ENCODE results near the gene TSR3. TPM values are rescaled to one million over a fixed set of nuclear protein-coding genes. Genes with fewer than 3 reads are reported as not detected.

The TSR3 gene
- total RNA-seq, 4 donors from 2014 or later, result 48.2 to 62.3 (median 53.6) TPM

DNA sequence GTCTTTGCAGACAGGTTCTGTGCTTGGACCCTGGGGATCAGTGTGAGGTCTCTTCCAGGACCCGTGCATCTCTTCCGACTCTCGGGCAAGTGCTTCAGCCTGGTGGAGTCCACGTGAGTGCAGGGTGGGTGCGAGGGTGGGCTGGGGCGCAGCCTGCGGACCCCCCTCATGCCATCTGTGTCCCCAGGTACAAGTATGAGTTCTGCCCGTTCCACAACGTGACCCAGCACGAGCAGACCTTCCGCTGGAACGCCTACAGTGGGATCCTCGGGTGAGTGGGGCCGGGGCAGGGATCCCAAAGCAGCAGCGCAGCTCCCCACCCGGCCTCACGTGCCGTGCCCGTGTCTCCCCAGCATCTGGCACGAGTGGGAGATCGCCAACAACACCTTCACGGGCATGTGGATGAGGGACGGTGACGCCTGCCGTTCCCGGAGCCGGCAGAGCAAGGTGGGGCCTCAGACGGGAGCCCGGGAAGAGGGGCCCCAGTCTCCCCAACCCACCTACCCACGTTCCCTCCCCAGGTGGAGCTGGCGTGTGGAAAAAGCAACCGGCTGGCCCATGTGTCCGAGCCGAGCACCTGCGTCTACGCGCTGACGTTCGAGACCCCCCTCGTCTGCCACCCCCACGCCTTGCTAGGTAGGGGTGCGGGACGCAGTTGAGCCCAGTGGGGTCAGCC is 10.1 kb upstream of the TSR3 start:
- Histone ChIP-seq H3K36me3 (peaks cover 0 to 77% (median 0%) of the 10 kb centered on the region in 3 donors), H3K9me3 (no peaks in the 10 kb centered on the region), H3K27ac (no peak overlapping the region), H3K4me3 (no peak overlapping the region), H3K4me1 (no peaks in the 10 kb centered on the region), H3K27me3 (no peaks in the 10 kb centered on the region)
- no peak for DNase-seq
- TF ChIP-seq, protein P1, sequence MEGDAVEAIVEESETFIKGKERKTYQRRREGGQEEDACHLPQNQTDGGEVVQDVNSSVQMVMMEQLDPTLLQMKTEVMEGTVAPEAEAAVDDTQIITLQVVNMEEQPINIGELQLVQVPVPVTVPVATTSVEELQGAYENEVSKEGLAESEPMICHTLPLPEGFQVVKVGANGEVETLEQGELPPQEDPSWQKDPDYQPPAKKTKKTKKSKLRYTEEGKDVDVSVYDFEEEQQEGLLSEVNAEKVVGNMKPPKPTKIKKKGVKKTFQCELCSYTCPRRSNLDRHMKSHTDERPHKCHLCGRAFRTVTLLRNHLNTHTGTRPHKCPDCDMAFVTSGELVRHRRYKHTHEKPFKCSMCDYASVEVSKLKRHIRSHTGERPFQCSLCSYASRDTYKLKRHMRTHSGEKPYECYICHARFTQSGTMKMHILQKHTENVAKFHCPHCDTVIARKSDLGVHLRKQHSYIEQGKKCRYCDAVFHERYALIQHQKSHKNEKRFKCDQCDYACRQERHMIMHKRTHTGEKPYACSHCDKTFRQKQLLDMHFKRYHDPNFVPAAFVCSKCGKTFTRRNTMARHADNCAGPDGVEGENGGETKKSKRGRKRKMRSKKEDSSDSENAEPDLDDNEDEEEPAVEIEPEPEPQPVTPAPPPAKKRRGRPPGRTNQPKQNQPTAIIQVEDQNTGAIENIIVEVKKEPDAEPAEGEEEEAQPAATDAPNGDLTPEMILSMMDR (IDR thresholded peaks at IDR 0.05), result no peak
- no peak for TF ChIP-seq POLR2A (IDR thresholded peaks at IDR 0.05)

DNA sequence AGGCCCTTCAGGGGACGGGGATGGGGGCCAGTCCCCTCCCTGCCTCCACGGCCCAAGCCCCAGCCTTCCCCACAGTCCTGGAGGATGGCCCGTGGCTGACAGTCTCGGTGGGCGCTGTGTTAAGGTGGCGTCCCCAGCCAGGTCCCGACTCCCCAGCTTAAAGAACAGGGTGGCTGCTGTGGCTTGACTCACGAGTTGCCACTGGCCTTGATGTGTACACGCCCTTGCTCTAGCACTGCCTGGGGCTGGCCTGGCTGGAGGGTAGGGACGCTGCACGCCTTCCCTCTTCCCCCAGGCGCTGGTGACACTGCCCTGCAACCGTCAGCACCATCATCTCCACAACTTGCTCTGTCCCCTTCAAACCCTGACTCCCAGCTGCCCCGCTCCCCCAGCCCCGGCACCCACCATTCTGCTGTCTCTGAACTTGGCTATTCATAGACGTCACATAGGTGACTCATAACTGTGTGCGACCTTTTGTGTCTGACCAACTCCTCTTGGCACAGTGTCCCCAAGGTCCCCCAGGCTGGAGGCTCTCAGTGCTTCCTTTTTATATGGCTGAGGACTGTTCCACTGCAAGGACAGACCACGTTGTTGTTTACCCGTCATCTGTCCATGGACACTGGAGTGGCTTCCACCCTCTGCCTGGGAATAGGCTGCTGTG is 6.4 kb upstream of the TSR3 start:
- Histone ChIP-seq H3K9me3 (no peaks in the 10 kb centered on the region), H3K36me3 (peaks cover 0 to 40% (median 0%) of the 10 kb centered on the region in 3 donors), H3K4me3 (no peak overlapping the region), H3K27ac (no peak overlapping the region), H3K4me1 (peaks cover 0 to 2% (median 0%) of the 10 kb centered on the region in 4 donors), H3K27me3 (no peaks in the 10 kb centered on the region)
- no peak for TF ChIP-seq POLR2A (IDR thresholded peaks at IDR 0.05)
- TF ChIP-seq, protein P1 (IDR thresholded peaks at IDR 0.05), result no peak
- no peak for DNase-seq

DNA sequence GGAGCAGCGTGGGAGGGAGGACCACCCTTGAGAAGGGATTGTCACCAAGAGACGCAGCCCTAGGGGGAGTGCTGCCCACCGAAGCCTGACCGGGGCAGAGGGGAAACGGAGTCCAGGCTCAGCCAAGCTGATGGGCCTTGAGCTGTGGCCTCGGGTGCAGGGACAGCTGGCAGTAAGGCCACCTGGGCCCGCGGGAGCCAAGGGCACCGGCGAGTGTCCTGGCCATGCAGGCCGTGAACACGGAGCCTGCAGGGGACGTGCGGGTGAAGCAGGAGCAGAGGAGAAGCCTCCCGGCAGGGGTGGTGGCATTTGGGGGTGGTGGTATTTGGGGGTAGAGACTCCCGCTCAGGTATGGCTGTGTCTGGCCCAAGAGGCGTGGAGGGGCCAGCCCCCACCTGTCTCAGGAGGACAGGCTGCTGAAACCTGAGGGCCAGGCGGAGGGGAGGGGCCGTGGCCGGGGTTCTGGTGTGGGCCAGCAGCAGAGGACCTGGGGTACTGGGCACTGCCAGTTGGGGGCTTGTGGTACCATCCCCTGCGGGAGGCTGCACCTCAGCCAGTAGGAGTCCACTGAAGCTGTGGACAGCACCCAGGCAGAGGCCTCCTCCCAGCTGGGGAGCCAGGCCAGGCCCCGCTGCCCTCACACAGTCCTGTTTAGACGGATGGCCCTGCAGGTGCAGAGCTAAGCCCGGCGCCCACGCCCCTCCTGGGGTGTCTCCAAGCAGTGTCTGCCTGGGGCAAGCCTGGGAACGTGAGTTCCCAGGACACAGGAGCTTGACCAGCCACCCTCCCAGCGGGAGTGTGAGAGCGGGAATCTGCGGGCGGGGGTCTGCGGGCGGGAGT is 4.6 kb upstream of the TSR3 start:
- peaks cover 0 to 12% (median 7%) of the 10 kb centered on the region in 4 donors for H3K4me1 ChIP-seq
- DNase-seq, result no peak

DNA sequence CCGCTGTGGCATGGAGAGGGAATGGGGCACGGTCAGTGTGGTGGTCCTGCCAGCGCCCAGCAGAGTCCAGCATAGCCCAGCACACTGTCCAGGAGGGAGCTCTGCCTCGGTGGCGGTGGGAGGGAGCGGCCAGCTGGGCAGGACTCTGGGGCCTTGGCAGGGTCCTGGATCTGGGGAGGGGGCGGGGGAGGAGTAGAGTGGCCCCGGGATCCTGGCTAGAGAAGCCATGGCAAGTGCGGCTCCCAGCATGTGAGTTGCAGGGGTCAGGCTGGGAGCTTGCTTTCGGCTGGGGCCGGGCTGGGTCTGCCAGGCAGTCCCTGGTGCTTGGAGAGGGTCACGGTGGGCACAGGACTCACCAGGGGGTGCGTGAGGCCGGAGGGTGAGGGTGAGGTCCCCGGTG is 3.9 kb upstream of the TSR3 start:
- H3K27me3 ChIP-seq, result no peaks in the 10 kb centered on the region
- H3K4me3 ChIP-seq, result no peak overlapping the region
- H3K4me1 ChIP-seq, result peaks cover 0 to 19% (median 14%) of the 10 kb centered on the region in 4 donors
- no peaks in the 10 kb centered on the region for H3K9me3 ChIP-seq
- TF ChIP-seq, protein P1 (IDR thresholded peaks at IDR 0.05), result no peak
- no peak for TF ChIP-seq POLR2A (IDR thresholded peaks at IDR 0.05)
- H3K27ac ChIP-seq, result no peak overlapping the region
- no peak for DNase-seq
- peaks cover 0 to 18% (median 0%) of the 10 kb centered on the region in 3 donors for H3K36me3 ChIP-seq

More for the DNA sequence above, 4.6 kb upstream of the TSR3 start:
- Histone ChIP-seq H3K27me3 (no peaks in the 10 kb centered on the region), H3K36me3 (peaks cover 0 to 22% (median 0%) of the 10 kb centered on the region in 3 donors), H3K4me3 (no peak overlapping the region), H3K27ac (no peak overlapping the region), H3K9me3 (no peaks in the 10 kb centered on the region)
- TF ChIP-seq, protein P1 (IDR thresholded peaks at IDR 0.05), result no peak
- no peak for TF ChIP-seq POLR2A (IDR thresholded peaks at IDR 0.05)

DNA sequence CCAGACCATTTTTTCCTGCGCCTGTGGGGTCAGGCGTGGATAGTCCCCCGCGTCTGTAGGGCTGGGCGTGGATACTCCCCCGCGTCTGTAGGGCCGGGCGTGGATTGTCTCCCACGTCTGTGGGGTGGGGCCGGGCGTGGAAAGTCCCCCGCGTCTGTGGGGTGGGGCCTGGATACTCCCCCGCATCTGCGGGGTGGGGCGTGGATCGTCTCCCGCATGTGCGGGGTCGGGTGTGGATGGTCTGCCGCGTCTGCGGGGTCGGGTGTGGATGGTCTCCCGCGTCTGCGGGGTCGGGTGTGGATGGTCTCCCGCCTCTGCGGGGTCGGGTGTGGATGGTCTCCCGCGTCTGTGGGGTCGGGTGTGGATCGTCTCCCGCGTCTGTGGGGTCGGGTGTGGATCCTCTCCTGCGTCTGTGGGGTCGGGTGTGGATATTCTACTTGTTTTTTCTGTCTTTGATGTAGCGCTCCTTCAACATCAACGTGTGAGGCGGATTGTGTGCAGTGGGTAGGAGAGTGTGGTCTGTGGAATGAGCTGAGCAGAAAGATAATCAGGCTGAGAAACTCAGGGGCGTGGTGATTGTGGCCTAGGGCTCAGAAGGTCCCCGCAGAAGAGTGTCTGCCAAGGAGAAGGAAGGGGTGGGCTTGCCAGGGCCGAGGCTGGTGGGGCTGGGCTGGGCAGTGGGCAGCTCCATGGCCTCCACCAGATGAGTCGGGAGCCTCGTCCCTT is 3.3 kb upstream of the TSR3 start:
- TF ChIP-seq POLR2A (IDR thresholded peaks at IDR 0.05), result no peak
- Histone ChIP-seq H3K36me3 (peaks cover 0 to 20% (median 0%) of the 10 kb centered on the region in 3 donors), H3K9me3 (no peaks in the 10 kb centered on the region)

More for the DNA sequence above, 3.3 kb upstream of the TSR3 start:
- Histone ChIP-seq H3K27me3 (no peaks in the 10 kb centered on the region), H3K4me3 (no peak overlapping the region), H3K4me1 (peaks cover 0 to 25% (median 15%) of the 10 kb centered on the region in 4 donors), H3K27ac (no peak overlapping the region)
- DNase-seq, result no peak
